GM23338 (cell line): Measurements from ENCODE around the gene CARF. TPM values are rescaled to one million over a fixed set of nuclear protein-coding genes. Genes with fewer than 3 reads are reported as not detected.

ENCODE experiments used
- ATAC-seq: fragments of 200-7000 bp; cut with Tn5 transposase; 3 replicates; pipeline ENCODE4 v1.9.1; 2020
- DNase-seq: peaks from one replicate; pipeline ENCODE4 v3.0.0-alpha.2; 2015; ENCODE audit warnings: low spot score
- H2AFZ ChIP-seq: fragments of 200-600 bp; sonication (generic); 2 replicates; pipeline ENCODE4 v1.8.0; 2016; ENCODE audit warnings: antibody characterized with exemption, mild to moderate bottlenecking, moderate library complexity
- H3F3A ChIP-seq: fragments of 200-600 bp; sonication (generic); replicated peaks from 2 replicates; pipeline ENCODE4 v1.8.0; 2017; ENCODE audit warnings: antibody characterized with exemption, mixed run types, low read depth
- H3K27ac ChIP-seq: fragments of 200-600 bp; sonication (generic); 2 replicates; pipeline ENCODE4 v1.6.1; 2016; ENCODE audit warnings: low read depth
- H3K27me3 ChIP-seq: fragments of 200-600 bp; sonication (generic); 2 replicates; pipeline ENCODE4 v1.8.0; 2016; ENCODE audit warnings: mild to moderate bottlenecking, mixed run types, moderate library complexity; ENCODE audit not compliant: insufficient read depth
- H3K36me3 ChIP-seq: fragments of 200-600 bp; sonication (generic); 2 replicates; pipeline ENCODE4 v1.8.0; 2016; ENCODE audit warnings: mild to moderate bottlenecking; ENCODE audit not compliant: insufficient read depth
- H3K4me1 ChIP-seq: fragments of 200-600 bp; sonication (generic); 2 replicates; pipeline ENCODE4 v1.8.0; 2016; ENCODE audit warnings: mild to moderate bottlenecking, moderate library complexity; ENCODE audit not compliant: insufficient read depth
- H3K4me2 ChIP-seq: fragments of 200-600 bp; sonication (generic); 2 replicates; pipeline ENCODE4 v1.7.1; 2017; ENCODE audit warnings: mixed run types
- H3K4me3 ChIP-seq: fragments of 200-600 bp; sonication (generic); 2 replicates; pipeline ENCODE4 v1.6.1; 2016; ENCODE audit warnings: mixed run types
- H3K79me2 ChIP-seq: fragments of 200-600 bp; sonication (generic); replicated peaks from 2 replicates; pipeline ENCODE4 v1.8.0; 2017; ENCODE audit warnings: mild to moderate bottlenecking; ENCODE audit not compliant: insufficient read depth
- H3K9me2 ChIP-seq: fragments of 200-600 bp; sonication (generic); 2 replicates; pipeline ENCODE4 v1.8.0; 2017; ENCODE audit not compliant: insufficient read depth
- H4K20me1 ChIP-seq: fragments of 200-600 bp; sonication (generic); replicated peaks from 2 replicates; pipeline ENCODE4 v1.8.0; 2017; ENCODE audit warnings: mild to moderate bottlenecking; ENCODE audit not compliant: insufficient read depth
- H3K27ac Mint-ChIP-seq: 2 replicates; pipeline ENCODE4 v1.8.0; 2020; ENCODE audit warnings: inconsistent platforms, mild to moderate bottlenecking, moderate library complexity, mixed read lengths
- H3K27me3 Mint-ChIP-seq: 3 replicates; pipeline ENCODE4 v1.8.0; 2022; ENCODE audit warnings: low read depth, mild to moderate bottlenecking, moderate library complexity, mixed read lengths, inconsistent platforms; ENCODE audit not compliant: insufficient read depth, poor library complexity
- H3K36me3 Mint-ChIP-seq: 3 replicates; pipeline ENCODE4 v1.8.0; 2021; ENCODE audit warnings: low read depth, mild to moderate bottlenecking, inconsistent platforms, moderate library complexity, mixed read lengths
- H3K4me1 Mint-ChIP-seq: 3 replicates; pipeline ENCODE4 v1.8.0; 2020; ENCODE audit warnings: mild to moderate bottlenecking, inconsistent platforms, mixed read lengths
- H3K4me3 Mint-ChIP-seq: 3 replicates; pipeline ENCODE4 v1.8.0; 2021; ENCODE audit warnings: moderate library complexity, mild to moderate bottlenecking, inconsistent platforms, mixed read lengths
- H3K9me3 Mint-ChIP-seq: 3 replicates; pipeline ENCODE4 v1.8.0; 2020; ENCODE audit warnings: moderate library complexity, mild to moderate bottlenecking, inconsistent platforms, mixed read lengths
- CTCF ChIP-seq, 2 experiments: fragments of 200-600 bp in 1 of 2; sonication (generic) in 1 of 2; conservative IDR thresholded peaks; 2 replicates each; pipeline versions ENCODE4 v1.5.1 to v1.6.1; 2016 to 2017; ENCODE audit warnings: antibody characterized with exemption in 2 of 2, low read depth in 2 of 2, mild to moderate bottlenecking in 2 of 2, moderate library complexity in 1 of 2
- EZH2phosphoT487 ChIP-seq: fragments of 200-600 bp; sonication (generic); IDR thresholded peaks from one replicate; pipeline ENCODE4 v1.8.1; 2018; ENCODE audit warnings: antibody characterized with exemption; ENCODE audit not compliant: unreplicated experiment
- NANOG ChIP-seq: IDR thresholded peaks from 2 replicates; pipeline ENCODE4 v1.6.1; 2016; ENCODE audit warnings: antibody characterized with exemption, borderline replicate concordance
- POLR2AphosphoS5 ChIP-seq: IDR thresholded peaks from 2 replicates; pipeline ENCODE4 v1.6.1; 2016; ENCODE audit warnings: antibody characterized with exemption, low read depth
- STAT1 ChIP-seq: IDR thresholded peaks from one replicate; pipeline ENCODE4 v1.6.1; 2016; ENCODE audit warnings: antibody characterized with exemption; ENCODE audit not compliant: unreplicated experiment
- ZNF114 ChIP-seq: fragments of 250-450 bp; sonication (Bioruptor Pico); IDR thresholded peaks from 2 replicates; pipeline ENCODE4 v1.5.0; 2020; ENCODE audit warnings: mild to moderate bottlenecking, moderate library complexity
- ZNF331 ChIP-seq: fragments of 250-450 bp; sonication (Bioruptor Pico); IDR thresholded peaks from 2 replicates; pipeline ENCODE4 v1.5.0; 2020; ENCODE audit warnings: low read depth, mild to moderate bottlenecking, moderate library complexity
- polyA plus RNA-seq: library from polyadenylated mRNA; unstranded; fragments of >200 nt; fragmentation: Nextera tagmentation; extraction: Ambion mirVana; gene quantifications from 2 replicates; pipeline ENCODE4 v1.2.1, GENCODE V29; 2016
- total RNA-seq: library from RNA; depleted of rRNA; stranded (reverse); fragments of >200 nt; shearing (Covaris generic); gene quantifications from 2 replicates; pipeline ENCODE4 v1.2.3, GENCODE V29; 2014

Gene CARF
- total and polyA plus RNA-seq, 2 experiments from 2014 or later: 1.7 to 3.3 TPM

GRCh38 chr2:202938960-202939359 is 26.9 kb downstream of the CARF start:
- H3K79me2 ChIP-seq: no peaks in the 10 kb centered on the region
- H3K4me3 Mint-ChIP-seq: no peak overlapping the region
- no peaks in the 10 kb centered on the region for H3K4me1 ChIP-seq
- ATAC-seq (no peak), DNase-seq (no peak)
- H3K4me3 ChIP-seq: no peak overlapping the region
- no peaks in the 10 kb centered on the region for H3K9me3 Mint-ChIP-seq
- peaks cover 5% of the 10 kb centered on the region; the same call in 2 of the 3 replicates for H3K4me1 Mint-ChIP-seq
- no peaks in the 10 kb centered on the region for H4K20me1 ChIP-seq
- H3K27me3 Mint-ChIP-seq: no peaks in the 10 kb centered on the region
- no peaks in the 10 kb centered on the region for H3K9me2 ChIP-seq
- no peaks in the 10 kb centered on the region for H3K36me3 Mint-ChIP-seq
- H3F3A ChIP-seq: no peaks in the 10 kb centered on the region
- H3K27ac ChIP-seq: no peak overlapping the region
- no peak for TF ChIP-seq ZNF114
- H3K36me3 ChIP-seq: no peaks in the 10 kb centered on the region
- H2AFZ ChIP-seq: no peak overlapping the region
- no peaks in the 10 kb centered on the region for H3K27me3 ChIP-seq
- no peak overlapping the region for H3K27ac Mint-ChIP-seq
- H3K4me2 ChIP-seq: no peak overlapping the region

- ATAC-seq (no peak), DNase-seq (no peak)
- no peaks in the 10 kb centered on the region for H4K20me1 ChIP-seq
- H3K27ac ChIP-seq: no peak overlapping the region
- H3K27me3 Mint-ChIP-seq: no peaks in the 10 kb centered on the region
- H3K79me2 ChIP-seq: no peaks in the 10 kb centered on the region
- peaks cover 21% of the 10 kb centered on the region for H3K36me3 Mint-ChIP-seq
- no peaks in the 10 kb centered on the region for H3K4me1 ChIP-seq
- H3K36me3 ChIP-seq: peaks cover 3% of the 10 kb centered on the region; the same call in 1 of the 2 replicates
- H3K9me2 ChIP-seq: no peaks in the 10 kb centered on the region
- no peak overlapping the region for H3K4me3 Mint-ChIP-seq
- H3K4me1 Mint-ChIP-seq: peaks cover 5% of the 10 kb centered on the region; the same call in 2 of the 3 replicates
- no peaks in the 10 kb centered on the region for H3K27me3 ChIP-seq
- H3F3A ChIP-seq: no peaks in the 10 kb centered on the region
- no peak overlapping the region for H2AFZ ChIP-seq
- H3K4me2 ChIP-seq: no peak overlapping the region
- TF ChIP-seq ZNF114 (no peak), NANOG (no peak), STAT1 (no peak), POLR2AphosphoS5 (no peak)
- H3K9me3 Mint-ChIP-seq: peaks cover 15% of the 10 kb centered on the region
- no peak overlapping the region for H3K27ac Mint-ChIP-seq
- H3K4me3 ChIP-seq: no peak overlapping the region
Measured at GRCh38 chr2:202941771-202942170, 29.7 kb downstream of the CARF start.

- Histone ChIP-seq H3K27ac (no peak overlapping the region), H3K36me3 (peaks cover 3% of the 10 kb centered on the region; the same call in 1 of the 2 replicates), H3F3A (no peaks in the 10 kb centered on the region), H3K4me1 (no peaks in the 10 kb centered on the region), H3K27me3 (no peaks in the 10 kb centered on the region), H3K4me3 (no peak overlapping the region), H2AFZ (no peak overlapping the region), H3K4me2 (no peak overlapping the region), H3K9me2 (no peaks in the 10 kb centered on the region), H3K79me2 (no peaks in the 10 kb centered on the region), H4K20me1 (no peaks in the 10 kb centered on the region)
- Mint-ChIP-seq H3K4me1 (peaks cover 5% of the 10 kb centered on the region; the same call in 2 of the 3 replicates), H3K27ac (no peak overlapping the region), H3K36me3 (peaks cover 40% of the 10 kb centered on the region), H3K27me3 (peaks cover 2% of the 10 kb centered on the region), H3K4me3 (no peak overlapping the region), H3K9me3 (peaks cover 35% of the 10 kb centered on the region)
- TF ChIP-seq EZH2phosphoT487 (no peak), ZNF331 (CRISPR knock-in tag) (no peak), CTCF (conservative IDR thresholded peaks at IDR 0.05; ENCODE audit: low read depth in 2 of 2) (no peak)
- no peak for ATAC-seq
- DNase-seq: no peak
Measured at GRCh38 chr2:202944408-202944807, 32.3 kb downstream of the CARF start.
